Endothelial cell of hepatic sinusoid (primary cell): ENCODE results near the gene HS3ST3A1.

Experiments used
- in situ Hi-C: cut with HindIII; loops from 2 replicates; pipeline ENCODE4 v1.10.0; 2017; ENCODE audit warnings: low sequenced_read_pairs

The HS3ST3A1 gene

GRCh38 chr17:13542636-13543035, 59.1 kb downstream of the HS3ST3A1 start:
- in situ Hi-C loops, result no loop called here

GRCh38 chr17:13541032-13541480, 60.7 kb downstream of the HS3ST3A1 start:
- in situ Hi-C loops, result no loop called here

- in situ Hi-C loops, result no loop called here
Observed at GRCh38 chr17:13540546-13540945, 61.2 kb downstream of the HS3ST3A1 start.

GRCh38 chr17:13539421-13539820, 62.3 kb downstream of the HS3ST3A1 start:
- in situ Hi-C loops, result no loop called here

GRCh38 chr17:13538841-13539411, 62.8 kb downstream of the HS3ST3A1 start:
- in situ Hi-C loops, result no loop called here

- in situ Hi-C loops, result no loop called here
Observed at GRCh38 chr17:13537871-13538643, 63.7 kb downstream of the HS3ST3A1 start.

- in situ Hi-C loops, result no loop called here
Observed at GRCh38 chr17:13537167-13537731, 64.5 kb downstream of the HS3ST3A1 start.

- in situ Hi-C loops, result no loop called here
Observed at GRCh38 chr17:13534946-13535345, 66.8 kb downstream of the HS3ST3A1 start.

GRCh38 chr17:13531721-13532120, 70.0 kb downstream of the HS3ST3A1 start:
- in situ Hi-C loops, result no loop called here

GRCh38 chr17:13525876-13526275, 75.9 kb downstream of the HS3ST3A1 start:
- in situ Hi-C loops, result no loop called here

- in situ Hi-C loops, result no loop called here
Observed at GRCh38 chr17:13523164-13523563, 78.6 kb downstream of the HS3ST3A1 start.

GRCh38 chr17:13522749-13523148, 79.0 kb downstream of the HS3ST3A1 start:
- in situ Hi-C loops, result no loop called here

- in situ Hi-C loops, result no loop called here
Observed at GRCh38 chr17:13521784-13522183, 79.9 kb downstream of the HS3ST3A1 start.

- in situ Hi-C loops, result no loop called here
Observed at GRCh38 chr17:13520899-13521572, 80.7 kb downstream of the HS3ST3A1 start.

- in situ Hi-C loops, result no loop called here
Observed at GRCh38 chr17:13518261-13519000, 83.3 kb downstream of the HS3ST3A1 start.

GRCh38 chr17:13513039-13513405, 88.7 kb downstream of the HS3ST3A1 start:
- in situ Hi-C loops, result no loop called here

- in situ Hi-C loops, result no loop called here
Observed at GRCh38 chr17:13510062-13510461, 91.7 kb downstream of the HS3ST3A1 start.

- in situ Hi-C loops, result no loop called here
Observed at GRCh38 chr17:13509527-13509926, 92.2 kb downstream of the HS3ST3A1 start.

GRCh38 chr17:13508896-13509295, 92.8 kb downstream of the HS3ST3A1 start:
- in situ Hi-C loops, result no loop called here

GRCh38 chr17:13503526-13503925, 98.2 kb downstream of the HS3ST3A1 start:
- in situ Hi-C loops, result no loop called here

- in situ Hi-C loops, result no loop called here
Observed at GRCh38 chr17:13502263-13502662, 99.5 kb downstream of the HS3ST3A1 start.
